OCI-LY7 (cell line): ENCODE results near the gene FAM163A. TPM values are rescaled to one million over a fixed set of nuclear protein-coding genes. Genes with fewer than 3 reads are reported as not detected.

Source experiments
- BruUV-seq: library from RNA; stranded (reverse); fragments of 400-500 nt; replicated peaks from 2 replicates; lab custom pipeline; 2021; lab: Mats Ljungman, UMichigan
- CTCF ChIA-PET: fragments of 300-600 bp; sonication (Branson Sonifier 250); formaldehyde crosslinking; loops from one replicate; lab custom pipeline; 2022; ENCODE audit warnings: antibody characterized with exemption; ENCODE audit not compliant: unreplicated experiment; lab: Charles Lee
- POLR2A ChIA-PET: fragments of 300-600 bp; sonication (Branson Sonifier 250); formaldehyde crosslinking; loops from one replicate; lab custom pipeline; 2022; ENCODE audit warnings: antibody characterized with exemption; lab: Charles Lee
- DNase-seq: peaks from one replicate; pipeline ENCODE4 v3.0.0-alpha.2; 2015; ENCODE audit warnings: low spot score
- H2AFZ ChIP-seq: fragments of 200-600 bp; sonication (generic), shearing (Covaris generic); 2 replicates; pipeline ENCODE4 v1.6.1; 2014; ENCODE audit warnings: mild to moderate bottlenecking, antibody characterized with exemption, low read length, moderate library complexity
- H3K27ac ChIP-seq: fragments of 200-600 bp; sonication (generic); 2 replicates; pipeline ENCODE4 v1.5.1; 2014; ENCODE audit warnings: mixed run types, low read depth, mild to moderate bottlenecking, moderate library complexity, low read length, inconsistent platforms; ENCODE audit not compliant: poor library complexity, severe bottlenecking
- H3K36me3 ChIP-seq: fragments of 200-600 bp; sonication (generic); 2 replicates; pipeline ENCODE4 v1.6.1; 2014; ENCODE audit warnings: mild to moderate bottlenecking, antibody characterized with exemption, low read length, moderate library complexity, mixed read lengths; ENCODE audit not compliant: insufficient read depth
- H3K4me1 ChIP-seq: fragments of 200-600 bp; sonication (generic); 2 replicates; pipeline ENCODE4 v1.5.1; 2014; ENCODE audit warnings: mild to moderate bottlenecking, low read length; ENCODE audit not compliant: insufficient read depth, poor library complexity, severe bottlenecking
- H3K4me2 ChIP-seq: fragments of 200-600 bp; sonication (generic); 2 replicates; pipeline ENCODE4 v1.6.1; 2014; ENCODE audit warnings: mild to moderate bottlenecking, low read length
- H3K4me3 ChIP-seq: fragments of 200-600 bp; sonication (generic); 2 replicates; pipeline ENCODE4 v1.5.1; 2014; ENCODE audit warnings: mild to moderate bottlenecking, low read depth, low read length; ENCODE audit not compliant: poor library complexity, severe bottlenecking
- H3K79me2 ChIP-seq: fragments of 200-600 bp; sonication (generic); 2 replicates; pipeline ENCODE4 v1.6.1; 2016; ENCODE audit warnings: low read depth, mild to moderate bottlenecking, low read length, moderate library complexity, mixed read lengths; ENCODE audit not compliant: insufficient read depth
- H3K9me2 ChIP-seq: fragments of 200-600 bp; sonication (generic); 2 replicates; pipeline ENCODE4 v1.6.1; 2016; ENCODE audit warnings: mild to moderate bottlenecking, low read length, mixed read lengths; ENCODE audit not compliant: insufficient read depth
- H3K9me3 ChIP-seq: fragments of 200-600 bp; sonication (generic); 2 replicates; pipeline ENCODE4 v1.6.1; 2014; ENCODE audit warnings: mild to moderate bottlenecking, mixed run types, low read length, mixed read lengths
- H4K20me1 ChIP-seq: fragments of 200-600 bp; sonication (generic); 2 replicates; pipeline ENCODE4 v1.6.1; 2014; ENCODE audit warnings: mild to moderate bottlenecking, antibody characterized with exemption, low read length, moderate library complexity, mixed read lengths; ENCODE audit not compliant: insufficient read depth
- EZH2phosphoT487 ChIP-seq: fragments of 200-600 bp; sonication (generic); IDR thresholded peaks from 2 replicates; pipeline ENCODE4 v1.6.1; 2018; ENCODE audit warnings: low read depth, borderline replicate concordance, mild to moderate bottlenecking, mixed run types, antibody characterized with exemption, low read length, moderate library complexity, mixed read lengths
- intact Hi-C: fragments of 100-400 bp; cut with micrococcal nuclease; formaldehyde crosslinking; loops from one replicate; pipeline ENCODE4 v1.10.0; 2022; ENCODE audit not compliant: unreplicated experiment
- total RNA-seq, 2 experiments: library from RNA; depleted of rRNA in 1 of 2; stranded (reverse); fragments of >200 nt in 1 of 2; shearing (Covaris generic) in 1 of 2; gene quantifications; 2 replicates each; pipeline ENCODE4 v1.2.3, GENCODE V29; 2014 to 2022
- TF ChIP-seq, protein P1 (sequence below): fragments of 200-600 bp; sonication (generic); conservative IDR thresholded peaks from 2 replicates; pipeline ENCODE4 v1.5.1; 2014; ENCODE audit warnings: mild to moderate bottlenecking, antibody characterized with exemption, low read length, moderate library complexity, mixed read lengths

FAM163A gene
- total RNA-seq, 2 experiments from 2014 or later, result not detected

DNA sequence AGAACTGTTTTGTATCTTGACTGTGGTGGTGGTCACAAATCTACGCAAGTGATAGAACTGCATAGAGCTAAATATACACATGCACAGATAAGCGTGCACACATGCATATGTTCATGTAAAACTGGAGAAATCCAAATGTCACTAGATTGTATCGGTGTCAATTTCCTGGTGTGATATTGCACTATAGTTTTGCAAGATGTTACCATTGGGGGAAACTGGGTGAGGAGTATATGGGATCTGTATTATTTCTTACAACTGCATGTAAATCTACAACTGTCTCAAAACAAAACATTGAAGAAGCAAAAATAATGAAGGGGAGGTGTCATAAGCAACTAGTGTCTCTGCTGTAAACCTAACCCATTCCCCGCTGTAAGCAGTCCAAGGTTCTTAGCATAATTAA lies 30.2 kb downstream of the FAM163A start:
- Histone ChIP-seq H3K4me2 (no peak overlapping the region), H3K9me3 (no peaks in the 10 kb centered on the region), H3K27ac (no peak overlapping the region), H3K36me3 (no peaks in the 10 kb centered on the region), H3K79me2 (no peaks in the 10 kb centered on the region), H3K4me3 (no peak overlapping the region), H3K4me1 (no peaks in the 10 kb centered on the region), H3K9me2 (no peaks in the 10 kb centered on the region), H2AFZ (no peak overlapping the region), H4K20me1 (no peaks in the 10 kb centered on the region)
- TF ChIP-seq EZH2phosphoT487, result no peak
- TF ChIP-seq, protein P1, sequence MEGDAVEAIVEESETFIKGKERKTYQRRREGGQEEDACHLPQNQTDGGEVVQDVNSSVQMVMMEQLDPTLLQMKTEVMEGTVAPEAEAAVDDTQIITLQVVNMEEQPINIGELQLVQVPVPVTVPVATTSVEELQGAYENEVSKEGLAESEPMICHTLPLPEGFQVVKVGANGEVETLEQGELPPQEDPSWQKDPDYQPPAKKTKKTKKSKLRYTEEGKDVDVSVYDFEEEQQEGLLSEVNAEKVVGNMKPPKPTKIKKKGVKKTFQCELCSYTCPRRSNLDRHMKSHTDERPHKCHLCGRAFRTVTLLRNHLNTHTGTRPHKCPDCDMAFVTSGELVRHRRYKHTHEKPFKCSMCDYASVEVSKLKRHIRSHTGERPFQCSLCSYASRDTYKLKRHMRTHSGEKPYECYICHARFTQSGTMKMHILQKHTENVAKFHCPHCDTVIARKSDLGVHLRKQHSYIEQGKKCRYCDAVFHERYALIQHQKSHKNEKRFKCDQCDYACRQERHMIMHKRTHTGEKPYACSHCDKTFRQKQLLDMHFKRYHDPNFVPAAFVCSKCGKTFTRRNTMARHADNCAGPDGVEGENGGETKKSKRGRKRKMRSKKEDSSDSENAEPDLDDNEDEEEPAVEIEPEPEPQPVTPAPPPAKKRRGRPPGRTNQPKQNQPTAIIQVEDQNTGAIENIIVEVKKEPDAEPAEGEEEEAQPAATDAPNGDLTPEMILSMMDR, result no peak
- CTCF ChIA-PET, result no interaction called here
- DNase-seq, result no peak
- no TSS peak for BruUV-seq
- POLR2A ChIA-PET, result interaction anchor here (0.7 to 0.9 kb wide), 2 partner anchors 9 to 51 kb away, joined by 3 read pairs; no protein-coding TSS in a partner anchor
- intact Hi-C loops, result no loop called here

DNA sequence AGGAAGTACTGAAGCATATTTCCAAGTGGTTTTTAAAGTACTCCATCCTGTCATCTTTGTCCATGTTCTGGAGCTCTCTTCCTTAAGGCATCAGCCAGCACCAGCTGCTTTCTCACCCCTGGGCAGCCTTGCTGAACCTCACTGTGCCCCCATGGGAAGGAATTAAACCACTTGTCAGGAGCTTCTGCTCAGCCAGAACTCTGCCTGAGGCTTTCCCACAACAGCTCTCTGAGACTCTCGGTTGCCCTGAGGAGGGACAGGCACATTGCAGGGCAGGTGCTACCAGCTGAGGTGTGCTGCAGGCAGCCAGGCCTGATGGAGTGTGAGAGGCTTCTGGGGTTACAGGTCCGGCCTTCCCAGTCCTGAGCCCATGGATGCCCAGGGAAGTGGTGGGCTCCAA lies 30.9 kb downstream of the FAM163A start:
- Histone ChIP-seq H3K4me3 (no peak overlapping the region), H4K20me1 (no peaks in the 10 kb centered on the region), H2AFZ (no peak overlapping the region), H3K27ac (no peak overlapping the region), H3K4me1 (no peaks in the 10 kb centered on the region), H3K9me2 (no peaks in the 10 kb centered on the region), H3K4me2 (no peak overlapping the region), H3K9me3 (no peaks in the 10 kb centered on the region), H3K79me2 (no peaks in the 10 kb centered on the region), H3K36me3 (no peaks in the 10 kb centered on the region)
- TF ChIP-seq, protein P1, result no peak
- TF ChIP-seq EZH2phosphoT487, result no peak
- ChIA-PET POLR2A (interaction anchor here (0.7 kb wide), 1 partner anchor 10 kb away, joined by 3 read pairs; no protein-coding TSS in a partner anchor), CTCF (no interaction called here)
- intact Hi-C loops, result no loop called here
- BruUV-seq, result no TSS peak
- no peak for DNase-seq

DNA sequence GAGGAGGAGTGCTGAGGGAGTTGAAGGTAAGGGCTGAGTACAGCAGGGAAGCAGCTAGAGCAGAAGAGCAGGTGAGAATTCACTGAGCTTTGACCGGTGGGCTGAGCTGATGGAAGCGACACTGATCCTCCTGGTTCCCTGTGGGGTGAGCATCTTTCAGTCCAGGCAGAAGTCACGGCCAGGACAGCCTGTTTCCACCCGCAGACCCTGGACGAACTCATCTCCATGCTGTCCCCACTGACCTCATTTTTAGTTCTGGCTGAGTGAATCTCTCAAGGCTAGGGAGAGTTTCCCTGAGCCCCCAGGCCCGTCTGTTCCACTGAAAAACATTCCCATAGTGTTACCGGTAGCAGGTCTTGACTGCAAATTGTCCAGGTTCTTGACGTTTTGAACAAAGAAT lies 31.5 kb downstream of the FAM163A start:
- POLR2A ChIA-PET, result no interaction called here
- H3K27ac ChIP-seq, result no peak overlapping the region
- H3K36me3 ChIP-seq, result no peaks in the 10 kb centered on the region
- BruUV-seq, result no TSS peak
- no peaks in the 10 kb centered on the region for H4K20me1 ChIP-seq
- intact Hi-C loops, result no loop called here
- no peak overlapping the region for H3K4me2 ChIP-seq
- no peaks in the 10 kb centered on the region for H3K79me2 ChIP-seq
- H3K9me3 ChIP-seq, result no peaks in the 10 kb centered on the region
- H3K4me3 ChIP-seq, result no peak overlapping the region
- CTCF ChIA-PET, result no interaction called here
- TF ChIP-seq, protein P1, result no peak
- no peak for TF ChIP-seq EZH2phosphoT487
- DNase-seq, result no peak
- H2AFZ ChIP-seq, result no peak overlapping the region
- H3K4me1 ChIP-seq, result no peaks in the 10 kb centered on the region
- H3K9me2 ChIP-seq, result no peaks in the 10 kb centered on the region
